HCT116 (cell line): ENCODE data around the gene SEMA4D. TPM values are rescaled to one million over a fixed set of nuclear protein-coding genes. Genes with fewer than 3 reads are reported as not detected.

Source experiments
- ATAC-seq: fragments of 200-7000 bp; cut with Tn5 transposase; 2 replicates; pipeline ENCODE4 v1.9.1; 2020; ENCODE audit warnings: mild to moderate bottlenecking, moderate library complexity
- BruUV-seq: library from RNA; stranded (reverse); fragments of 400-500 nt; replicated peaks from 2 replicates; lab custom pipeline; 2021; lab: Mats Ljungman, UMichigan
- CTCF ChIA-PET: fragments of 300-600 bp; sonication (Branson Sonifier 250); formaldehyde crosslinking; loops from one replicate; lab custom pipeline; 2021; ENCODE audit warnings: antibody characterized with exemption; lab: Charles Lee
- POLR2A ChIA-PET: fragments of 300-600, 350-600 bp; sonication (Branson Sonifier 250); formaldehyde crosslinking; loops from one replicate; lab custom pipeline; 2021; ENCODE audit warnings: antibody characterized with exemption; lab: Charles Lee
- RAD21 ChIA-PET, 2 experiments: fragments of 300-600 bp; sonication (Branson Sonifier 250); formaldehyde crosslinking; loops; one replicate each; lab custom pipeline; 2023; ENCODE audit warnings: low total read pairs in 2 of 2; ENCODE audit not compliant: uncharacterized antibody in 2 of 2, unreplicated experiment in 2 of 2, low non-redundant PET in 1 of 2; lab: Charles Lee
- DNase-seq: peaks from one replicate; pipeline ENCODE4 v3.0.0-alpha.2; 2010; ENCODE audit warnings: low read depth, low spot score
- H2AFZ ChIP-seq: fragments of 200-600 bp; shearing (Covaris generic), sonication (generic); 2 replicates; pipeline ENCODE4 v1.6.1; 2017; ENCODE audit warnings: low read depth, mixed run types, mixed read lengths, antibody characterized with exemption, low read length; ENCODE audit not compliant: poor library complexity, severe bottlenecking
- H3K27ac ChIP-seq: 2 replicates; pipeline ENCODE4 v1.5.1; 2012; ENCODE audit warnings: low read depth, low read length
- H3K27me3 ChIP-seq: fragments of 200-600 bp; sonication (generic); 2 replicates; pipeline ENCODE4 v1.6.1; 2016; ENCODE audit warnings: mixed run types, low read length, mixed read lengths; ENCODE audit not compliant: insufficient read depth
- H3K36me3 ChIP-seq, 2 experiments: fragments of 200-500 bp in 1 of 2; fragments of 200-600 bp in 1 of 2; sonication (Bioruptor generic) in 1 of 2; sonication (generic) in 1 of 2; 2 replicates each; pipeline versions ENCODE4 v1.5.1 to v1.6.1; 2014 to 2016; ENCODE audit warnings: low read length in 2 of 2, inconsistent platforms in 1 of 2, mixed read lengths in 1 of 2, mixed run types in 1 of 2; ENCODE audit not compliant: insufficient read depth in 2 of 2, control insufficient read depth in 1 of 2
- H3K4me1 ChIP-seq, 2 experiments: fragments of 200-600 bp in 1 of 2; sonication (generic) in 1 of 2; 2 replicates each; pipeline versions ENCODE4 v1.5.1 to v1.6.1; 2012 to 2017; ENCODE audit warnings: low read length in 2 of 2, inconsistent platforms in 1 of 2, mild to moderate bottlenecking in 1 of 2, mixed read lengths in 1 of 2, mixed run types in 1 of 2, moderate library complexity in 1 of 2; ENCODE audit not compliant: insufficient read depth in 2 of 2, control insufficient read depth in 1 of 2
- H3K4me2 ChIP-seq: fragments of 200-600 bp; sonication (generic); 2 replicates; pipeline ENCODE4 v1.6.1; 2017; ENCODE audit warnings: mixed run types, low read length, mixed read lengths
- H3K4me3 ChIP-seq, 2 experiments: fragments of 200-600 bp in 1 of 2; sonication (generic) in 1 of 2; replicated peaks in 1 of 2; 2 replicates each; pipeline ENCODE4 v1.5.1; 2011 to 2016; ENCODE audit warnings: low read length in 2 of 2, control low read depth in 1 of 2, low read depth in 1 of 2, mild to moderate bottlenecking in 1 of 2, mixed read lengths in 1 of 2, mixed run types in 1 of 2
- H3K79me2 ChIP-seq: fragments of 200-600 bp; sonication (generic); 2 replicates; pipeline ENCODE4 v1.6.1; 2017; ENCODE audit warnings: mild to moderate bottlenecking, mixed run types, low read length, moderate library complexity, mixed read lengths; ENCODE audit not compliant: insufficient read depth
- H3K9ac ChIP-seq: fragments of 200-600 bp; sonication (generic); 2 replicates; pipeline ENCODE4 v1.6.1; 2016; ENCODE audit warnings: low read length, mixed read lengths
- H3K9me2 ChIP-seq: fragments of 200-600 bp; sonication (generic), shearing (Covaris generic); 2 replicates; pipeline ENCODE4 v1.6.1; 2017; ENCODE audit warnings: mixed run types, mild to moderate bottlenecking, moderate library complexity; ENCODE audit not compliant: insufficient read depth
- H3K9me3 ChIP-seq, 2 experiments: fragments of 200-500 bp in 1 of 2; fragments of 200-600 bp in 1 of 2; sonication (Bioruptor generic) in 1 of 2; sonication (generic) in 1 of 2; 2 replicates each; pipeline ENCODE4 v1.6.1; 2014 to 2017; ENCODE audit warnings: low read length in 2 of 2, mixed read lengths in 2 of 2, inconsistent platforms in 1 of 2, low read depth in 1 of 2, mild to moderate bottlenecking in 1 of 2, mixed run types in 1 of 2, moderate library complexity in 1 of 2; ENCODE audit not compliant: control insufficient read depth in 1 of 2, insufficient read depth in 1 of 2
- H4K20me1 ChIP-seq: fragments of 200-600 bp; sonication (generic), shearing (Covaris generic); 2 replicates; pipeline ENCODE4 v1.6.1; 2017; ENCODE audit warnings: mixed run types, mild to moderate bottlenecking, moderate library complexity; ENCODE audit not compliant: insufficient read depth
- EGR1 ChIP-seq: IDR thresholded peaks from 2 replicates; pipeline ENCODE4 v1.6.1; 2012; ENCODE audit warnings: low read depth
- ELF1 ChIP-seq: IDR thresholded peaks from 2 replicates; pipeline ENCODE4 v1.6.1; 2012; ENCODE audit warnings: low read depth, borderline replicate concordance
- EZH2 ChIP-seq: fragments of 200-600 bp; sonication (generic); IDR thresholded peaks from 2 replicates; pipeline ENCODE4 v1.6.1; 2017; ENCODE audit warnings: antibody characterized with exemption, mixed run types
- EZH2phosphoT487 ChIP-seq: fragments of 200-600 bp; IDR thresholded peaks from 2 replicates; pipeline ENCODE4 v1.6.1; 2018; ENCODE audit warnings: antibody characterized with exemption, borderline replicate concordance
- FOSL1 ChIP-seq: IDR thresholded peaks from 2 replicates; pipeline ENCODE4 v1.6.1; 2012; ENCODE audit warnings: low read depth
- POLR2A ChIP-seq: IDR thresholded peaks from 2 replicates; pipeline ENCODE4 v1.7.0; 2011; ENCODE audit warnings: borderline replicate concordance; ENCODE audit not compliant: insufficient read depth, insufficient read length; ENCODE audit errors: extremely low read depth
- POLR2AphosphoS5 ChIP-seq: IDR thresholded peaks from 2 replicates; pipeline ENCODE4 v1.6.1; 2011; ENCODE audit warnings: mild to moderate bottlenecking, low read depth, low read length, moderate library complexity
- RAD21 ChIP-seq: IDR thresholded peaks from 2 replicates; pipeline ENCODE4 v1.6.1; 2012; ENCODE audit warnings: low read depth, mild to moderate bottlenecking
- SIN3A ChIP-seq: IDR thresholded peaks from 2 replicates; pipeline ENCODE4 v1.6.1; 2012; ENCODE audit warnings: low read depth
- SRF ChIP-seq: IDR thresholded peaks from 2 replicates; pipeline ENCODE4 v1.6.1; 2012; ENCODE audit warnings: low read depth
- TCF7L2 ChIP-seq: IDR thresholded peaks from 2 replicates; pipeline ENCODE4 v1.7.0; 2011; ENCODE audit warnings: borderline replicate concordance, inconsistent platforms; ENCODE audit not compliant: insufficient read depth, insufficient read length; ENCODE audit errors: extremely low read depth
- YY1 ChIP-seq: IDR thresholded peaks from 2 replicates; pipeline ENCODE4 v1.6.1; 2011; ENCODE audit warnings: low read length, low read depth, moderate library complexity, mild to moderate bottlenecking; ENCODE audit not compliant: insufficient replicate concordance; ENCODE audit errors: extremely low read depth
- ZFX ChIP-seq: fragments of 450-650 bp; IDR thresholded peaks from 2 replicates; pipeline ENCODE4 v1.6.1; 2017
- ZNF274 ChIP-seq: fragments of 200-500 bp; sonication (Bioruptor generic); IDR thresholded peaks from 2 replicates; pipeline ENCODE4 v1.6.1; 2014; ENCODE audit warnings: mild to moderate bottlenecking, low read depth, low read length, inconsistent platforms
- intact Hi-C: fragments of 100-400 bp; cut with micrococcal nuclease; formaldehyde crosslinking; loops from 2 replicates; pipeline ENCODE4 v1.10.0; 2022
- total RNA-seq: library from RNA; stranded (reverse); gene quantifications from one replicate; pipeline ENCODE4 v1.2.1, GENCODE V29; 2021; ENCODE audit not compliant: unreplicated experiment
- TF ChIP-seq, protein P1 (sequence below): IDR thresholded peaks from 2 replicates; pipeline ENCODE4 v1.6.1; 2012
- TF ChIP-seq, protein P2 (sequence below): IDR thresholded peaks from 2 replicates; pipeline ENCODE4 v1.6.1; 2012

The SEMA4D gene
- total RNA-seq, 1 experiment from 2014 or later = 32.0 TPM

- intact Hi-C loops = no loop called here
- CTCF ChIA-PET = no interaction called here
- H3K4me1 ChIP-seq = no peaks in the 10 kb centered on the region
- no peak overlapping the region for H3K27ac ChIP-seq
- no peak overlapping the region for H2AFZ ChIP-seq
- H3K79me2 ChIP-seq = no peaks in the 10 kb centered on the region
- no peak overlapping the region for H3K4me3 ChIP-seq
- POLR2A ChIA-PET = no interaction called here
- ATAC-seq = no peak
- H4K20me1 ChIP-seq = no peaks in the 10 kb centered on the region
- RAD21 ChIA-PET = no interaction called here
- DNase-seq = no peak
- H3K9me3 ChIP-seq = no peaks in the 10 kb centered on the region
- H3K9ac ChIP-seq = no peak overlapping the region
- no peaks in the 10 kb centered on the region for H3K9me2 ChIP-seq
- no peak overlapping the region for H3K4me2 ChIP-seq
- no peaks in the 10 kb centered on the region for H3K27me3 ChIP-seq
- peaks cover 0 to 3% of the 10 kb centered on the region in 2 experiments; a peak in 2 of 4 replicates for H3K36me3 ChIP-seq
- TF ChIP-seq SIN3A (no peak), EZH2 (no peak), EZH2phosphoT487 (no peak), TCF7L2 (no peak), ZFX (no peak), ZNF274 (no peak), SRF (no peak), YY1 (no peak), RAD21 (no peak), ELF1 (no peak), FOSL1 (no peak), POLR2A (no peak), EGR1 (no peak), POLR2AphosphoS5 (no peak)
- TF ChIP-seq, protein P1, sequence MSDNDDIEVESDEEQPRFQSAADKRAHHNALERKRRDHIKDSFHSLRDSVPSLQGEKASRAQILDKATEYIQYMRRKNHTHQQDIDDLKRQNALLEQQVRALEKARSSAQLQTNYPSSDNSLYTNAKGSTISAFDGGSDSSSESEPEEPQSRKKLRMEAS = no peak
- TF ChIP-seq, protein P2, sequence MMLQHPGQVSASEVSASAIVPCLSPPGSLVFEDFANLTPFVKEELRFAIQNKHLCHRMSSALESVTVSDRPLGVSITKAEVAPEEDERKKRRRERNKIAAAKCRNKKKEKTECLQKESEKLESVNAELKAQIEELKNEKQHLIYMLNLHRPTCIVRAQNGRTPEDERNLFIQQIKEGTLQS = no peak
- no TSS peak for BruUV-seq
Measured at GRCh38 chr9:89378541-89378940, 119.4 kb downstream of the SEMA4D start.
